ENCODE data around the gene OSTM1. TPM values are rescaled to one million over a fixed set of nuclear protein-coding genes. Genes with fewer than 3 reads are reported as not detected.

Gene OSTM1
- 10 to 100 TPM; 48.2 to 74.4 (median 61.2) TPM for total RNA-seq

- no peaks in the 10 kb centered on the region for H3K9me3 ChIP-seq
- intact Hi-C loops (cut with DNase I), result loop anchor here (5.0 to 10.0 kb wide), 2 partner anchors 117 to 190 kb away; partner anchors contain the start of genes SEC63 and SNX3
- peak within 1 kb of the TSS; percentile 69 to 97 (median 86) for H3K4me3 ChIP-seq
- H3K27ac ChIP-seq (replicated peaks in 1 of 4), result peak within 1 kb of the TSS; percentile 81 to 87 (median 86)
- TF ChIP-seq POLR2A (IDR thresholded peaks at IDR 0.05; ENCODE audit: low read depth), result peak; percentile 51
- TF ChIP-seq POLR2AphosphoS5 (IDR thresholded peaks at IDR 0.05), result peak; percentile 83 to 89
- TF ChIP-seq CTCF (IDR thresholded peaks at IDR 0.05), result peak in 1 of 3 experiments; percentile 17
- no peak for TF ChIP-seq EP300 (IDR thresholded peaks at IDR 0.05)
- WGBS, result 0% methylated on average over 23 of the region's 86 CpGs
- H3K36me3 ChIP-seq, result no peaks in the 10 kb centered on the region
- H3K4me1 ChIP-seq, result peaks cover 8 to 26% (median 23%) of the 10 kb centered on the region in 4 donors
- no peaks in the 10 kb centered on the region for H3K27me3 ChIP-seq
- DNase-seq (ENCODE audit: extremely low spot score), result peak; percentile 95
Observed at GRCh38 chr6:108074359-108075144, at the start of gene OSTM1. Gene OSTM1, minus strand, starts transcription at chr6:108074741. Its CDS starts 90 bp downstream, at chr6:108074651.

- Histone ChIP-seq H3K4me3 (no peak overlapping the region), H3K36me3 (no peaks in the 10 kb centered on the region), H3K4me1 (peaks cover 7 to 10% (median 8%) of the 10 kb centered on the region in 4 donors), H3K27ac (replicated peaks in 1 of 4) (no peak overlapping the region), H3K27me3 (peaks cover 6 to 91% (median 28%) of the 10 kb centered on the region in 4 donors), H3K9me3 (peaks cover 0 to 3% (median 0%) of the 10 kb centered on the region in 4 donors)
- intact Hi-C loops (cut with DNase I), result no loop called here
- WGBS, result 43% methylated on average over 5 of the region's 7 CpGs
- TF ChIP-seq EP300 (IDR thresholded peaks at IDR 0.05), result no peak
- TF ChIP-seq POLR2A (IDR thresholded peaks at IDR 0.05; ENCODE audit: low read depth), result no peak
- TF ChIP-seq POLR2AphosphoS5 (IDR thresholded peaks at IDR 0.05), result no peak
- TF ChIP-seq CTCF (IDR thresholded peaks at IDR 0.05), result no peak
- no peak for DNase-seq (ENCODE audit: extremely low spot score)
Observed at GRCh38 chr6:108123946-108124345, 49.4 kb upstream of the OSTM1 start.

GRCh38 chr6:108123481-108123929, 49.0 kb upstream of the OSTM1 start:
- intact Hi-C loops (cut with DNase I), result no loop called here
- H3K4me1 ChIP-seq, result peaks cover 11 to 15% (median 12%) of the 10 kb centered on the region in 4 donors
- no peaks in the 10 kb centered on the region for H3K36me3 ChIP-seq
- no peak for DNase-seq (ENCODE audit: extremely low spot score)
- peaks cover 6 to 91% (median 33%) of the 10 kb centered on the region in 4 donors for H3K27me3 ChIP-seq
- H3K27ac ChIP-seq (replicated peaks in 1 of 4), result no peak overlapping the region
- H3K4me3 ChIP-seq, result no peak overlapping the region
- no peak for TF ChIP-seq POLR2AphosphoS5 (IDR thresholded peaks at IDR 0.05)
- TF ChIP-seq CTCF (IDR thresholded peaks at IDR 0.05), result no peak
- TF ChIP-seq EP300 (IDR thresholded peaks at IDR 0.05), result no peak
- TF ChIP-seq POLR2A (IDR thresholded peaks at IDR 0.05; ENCODE audit: low read depth), result no peak
- peaks cover 0 to 3% (median 0%) of the 10 kb centered on the region in 4 donors for H3K9me3 ChIP-seq
- WGBS, result 48% methylated on average over 4 of the region's 13 CpGs

GRCh38 chr6:108121612-108122011, 47.1 kb upstream of the OSTM1 start:
- TF ChIP-seq POLR2AphosphoS5 (IDR thresholded peaks at IDR 0.05) (no peak), POLR2A (IDR thresholded peaks at IDR 0.05; ENCODE audit: low read depth) (no peak), CTCF (IDR thresholded peaks at IDR 0.05) (no peak), EP300 (IDR thresholded peaks at IDR 0.05) (no peak)
- Histone ChIP-seq H3K27ac (replicated peaks in 1 of 4) (no peak overlapping the region), H3K36me3 (no peaks in the 10 kb centered on the region), H3K9me3 (peaks cover 0 to 3% (median 0%) of the 10 kb centered on the region in 4 donors), H3K27me3 (peaks cover 13 to 99% (median 48%) of the 10 kb centered on the region in 4 donors), H3K4me1 (peaks cover 26 to 34% (median 31%) of the 10 kb centered on the region in 4 donors), H3K4me3 (no peak overlapping the region)
- intact Hi-C loops (cut with DNase I), result no loop called here
- 71% methylated on average over 10 of the region's 10 CpGs for WGBS
- DNase-seq (ENCODE audit: extremely low spot score), result no peak
